Breast epithelium (tissue), 4 donors: Measurements from ENCODE around the gene SDSL. TPM values are rescaled to one million over a fixed set of nuclear protein-coding genes. Genes with fewer than 3 reads are reported as not detected.

Experiments
- DNase-seq, 2 donors: peaks; one replicate each; pipeline ENCODE4 v3.0.0-alpha.2; 2019; ENCODE audit warnings: low spot score in 2 of 2
- H3K27ac ChIP-seq, 2 donors: fragments of 200-600 bp; sonication (generic) in 1 of 2; one replicate each; pipeline ENCODE4 v1.5.1; 2016 to 2019; ENCODE audit warnings: mild to moderate bottlenecking in 1 of 2
- H3K27me3 ChIP-seq, 2 donors: fragments of 200-600 bp; sonication (generic) in 1 of 2; one replicate each; pipeline versions ENCODE4 v1.5.1 to v1.6.0; 2017 to 2019; ENCODE audit warnings: control low read depth in 1 of 2, mild to moderate bottlenecking in 1 of 2
- H3K36me3 ChIP-seq: fragments of 200-600 bp; one replicate; pipeline ENCODE4 v1.5.1; 2019
- H3K4me1 ChIP-seq, 2 donors: fragments of 200-600 bp; sonication (generic); one replicate each; pipeline ENCODE4 v1.5.1; 2016 to 2019; ENCODE audit warnings: control low read depth in 1 of 2
- H3K4me3 ChIP-seq, 3 donors: fragments of 200-600 bp; sonication (generic); 1 replicate in 2 of 3; 2 replicates in 1 of 3; pipeline ENCODE4 v1.5.1; 2016 to 2019; ENCODE audit warnings: mild to moderate bottlenecking in 3 of 3, moderate library complexity in 2 of 3
- H3K9me3 ChIP-seq, 2 donors: fragments of 200-600 bp; sonication (generic) in 1 of 2; one replicate each; pipeline ENCODE4 v1.5.1; 2016 to 2019; ENCODE audit warnings: control low read depth in 1 of 2
- POLR2A ChIP-seq: fragments of 450-650 bp; IDR thresholded peaks from one replicate; pipeline ENCODE4 v1.6.1; 2016; ENCODE audit warnings: antibody characterized with exemption, mild to moderate bottlenecking, moderate library complexity
- POLR2AphosphoS5 ChIP-seq, 3 donors: sonication (generic); formaldehyde crosslinking; IDR thresholded peaks; one replicate each; pipeline ENCODE4 v1.6.1; 2017; ENCODE audit warnings: antibody characterized with exemption in 3 of 3
- intact Hi-C: fragments of 100-400 bp; cut with DNase I; formaldehyde crosslinking; loops from one replicate; pipeline ENCODE4 v1.15.1; 2023; ENCODE audit warnings: low total_unique reads
- total RNA-seq, 3 donors: library from RNA; depleted of rRNA; stranded (reverse); fragments of >200 nt; gene quantifications; one replicate each; pipeline ENCODE4 v1.1.0, GENCODE V29; 2016
- TF ChIP-seq, protein P1 (sequence below), 3 donors: fragments of 450-650 bp; IDR thresholded peaks; one replicate each; pipeline ENCODE4 v1.5.1; 2016 to 2017; ENCODE audit warnings: antibody characterized with exemption in 3 of 3, mild to moderate bottlenecking in 3 of 3, moderate library complexity in 3 of 3

The SDSL gene
- total RNA-seq, 3 donors from 2014 or later = 4.6 to 4.9 (median 4.8) TPM

GRCh38 chr12:113475451-113476175, 53.4 kb downstream of the SDSL start:
- H3K27me3 ChIP-seq = peaks cover 7 to 98% of the 10 kb centered on the region in 2 donors
- intact Hi-C loops = no loop called here
- TF ChIP-seq POLR2AphosphoS5 (IDR thresholded peaks at IDR 0.05) = no peak

GRCh38 chr12:113476176-113476986, 54.2 kb downstream of the SDSL start:
- no peaks in the 10 kb centered on the region for H3K9me3 ChIP-seq
- H3K27me3 ChIP-seq = peaks cover 7 to 98% of the 10 kb centered on the region in 2 donors
- TF ChIP-seq POLR2AphosphoS5 (IDR thresholded peaks at IDR 0.05) (no peak), POLR2A (no peak)
- TF ChIP-seq, protein P1, sequence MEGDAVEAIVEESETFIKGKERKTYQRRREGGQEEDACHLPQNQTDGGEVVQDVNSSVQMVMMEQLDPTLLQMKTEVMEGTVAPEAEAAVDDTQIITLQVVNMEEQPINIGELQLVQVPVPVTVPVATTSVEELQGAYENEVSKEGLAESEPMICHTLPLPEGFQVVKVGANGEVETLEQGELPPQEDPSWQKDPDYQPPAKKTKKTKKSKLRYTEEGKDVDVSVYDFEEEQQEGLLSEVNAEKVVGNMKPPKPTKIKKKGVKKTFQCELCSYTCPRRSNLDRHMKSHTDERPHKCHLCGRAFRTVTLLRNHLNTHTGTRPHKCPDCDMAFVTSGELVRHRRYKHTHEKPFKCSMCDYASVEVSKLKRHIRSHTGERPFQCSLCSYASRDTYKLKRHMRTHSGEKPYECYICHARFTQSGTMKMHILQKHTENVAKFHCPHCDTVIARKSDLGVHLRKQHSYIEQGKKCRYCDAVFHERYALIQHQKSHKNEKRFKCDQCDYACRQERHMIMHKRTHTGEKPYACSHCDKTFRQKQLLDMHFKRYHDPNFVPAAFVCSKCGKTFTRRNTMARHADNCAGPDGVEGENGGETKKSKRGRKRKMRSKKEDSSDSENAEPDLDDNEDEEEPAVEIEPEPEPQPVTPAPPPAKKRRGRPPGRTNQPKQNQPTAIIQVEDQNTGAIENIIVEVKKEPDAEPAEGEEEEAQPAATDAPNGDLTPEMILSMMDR (IDR thresholded peaks at IDR 0.05) = no peak
- no peaks in the 10 kb centered on the region for H3K4me1 ChIP-seq
- no peaks in the 10 kb centered on the region for H3K36me3 ChIP-seq
- no peak for DNase-seq
- no peak overlapping the region for H3K4me3 ChIP-seq
- intact Hi-C loops = no loop called here
- H3K27ac ChIP-seq = no peak overlapping the region

More at GRCh38 chr12:113475451-113476175, 53.4 kb downstream of the SDSL start:
- Histone ChIP-seq H3K4me3 (no peak overlapping the region), H3K27ac (no peak overlapping the region), H3K4me1 (no peaks in the 10 kb centered on the region), H3K36me3 (no peaks in the 10 kb centered on the region), H3K9me3 (no peaks in the 10 kb centered on the region)
- no peak for DNase-seq

DNA sequence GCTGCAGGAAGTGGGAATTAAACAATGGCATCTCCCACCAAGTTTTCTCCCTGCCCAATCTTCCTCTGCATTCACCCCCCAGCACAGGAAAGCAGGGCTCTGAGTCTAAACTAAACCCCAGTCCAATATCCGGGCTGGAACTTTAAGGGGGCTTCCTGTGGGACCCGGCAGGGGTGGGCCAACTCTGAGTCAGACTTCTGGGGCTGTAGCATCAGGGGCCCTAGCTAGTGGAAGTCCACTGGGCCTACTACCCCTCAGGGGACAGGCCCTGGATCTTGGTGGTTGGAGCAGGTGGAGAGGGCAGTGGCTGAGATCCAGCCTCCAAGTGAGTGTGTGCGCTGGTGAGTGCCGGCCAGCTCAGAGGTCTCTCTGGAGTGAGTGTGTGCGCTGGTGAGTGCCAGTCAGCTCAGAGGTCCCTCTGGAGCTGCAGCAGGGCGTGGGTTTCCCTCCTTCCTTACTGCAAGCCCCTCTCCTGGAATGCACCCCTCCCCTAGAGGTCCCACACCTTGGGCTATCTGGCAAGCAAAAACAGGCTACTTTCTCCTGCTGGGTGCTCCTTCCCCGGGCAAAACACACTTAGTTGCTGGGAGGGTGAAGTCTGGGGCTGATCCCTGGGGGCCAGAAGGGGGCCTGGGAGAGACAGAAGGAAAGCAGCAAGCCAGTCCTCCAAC, 55.1 kb downstream of the SDSL start:
- H3K27me3 ChIP-seq = peaks cover 7 to 97% of the 10 kb centered on the region in 2 donors
- no peak for DNase-seq
- H3K27ac ChIP-seq = no peak overlapping the region
- H3K4me3 ChIP-seq = no peak overlapping the region
- no peak for TF ChIP-seq POLR2AphosphoS5 (IDR thresholded peaks at IDR 0.05)
- no peaks in the 10 kb centered on the region for H3K4me1 ChIP-seq
- intact Hi-C loops = no loop called here
- H3K36me3 ChIP-seq = no peaks in the 10 kb centered on the region
- no peaks in the 10 kb centered on the region for H3K9me3 ChIP-seq

DNA sequence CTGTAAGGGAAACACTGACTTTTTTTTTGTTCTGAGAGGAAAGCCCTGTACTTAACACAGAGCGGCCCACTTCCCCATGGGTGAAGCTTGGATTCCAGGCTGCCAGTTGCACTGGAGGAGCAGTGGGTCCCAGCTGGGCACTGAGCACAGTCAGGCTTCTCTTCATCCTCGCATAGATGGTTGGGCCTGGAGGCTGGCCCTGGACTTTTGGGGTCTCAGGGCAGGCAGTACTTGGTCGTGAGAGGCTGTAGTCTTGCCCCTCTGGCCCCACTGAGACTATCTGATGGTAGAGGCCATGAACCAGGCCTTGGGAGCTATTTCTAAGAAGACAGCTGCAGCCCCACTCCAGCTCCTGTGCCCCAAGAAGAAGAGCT, 55.6 kb downstream of the SDSL start:
- DNase-seq = no peak
- no peak overlapping the region for H3K4me3 ChIP-seq
- H3K27ac ChIP-seq = no peak overlapping the region
- no peak for TF ChIP-seq POLR2A
- TF ChIP-seq POLR2AphosphoS5 (IDR thresholded peaks at IDR 0.05) = no peak
- TF ChIP-seq, protein P1 (IDR thresholded peaks at IDR 0.05) = no peak
- H3K27me3 ChIP-seq = peaks cover 7 to 97% of the 10 kb centered on the region in 2 donors
- intact Hi-C loops = no loop called here
- H3K9me3 ChIP-seq = no peaks in the 10 kb centered on the region
- H3K4me1 ChIP-seq = no peaks in the 10 kb centered on the region
- no peaks in the 10 kb centered on the region for H3K36me3 ChIP-seq

GRCh38 chr12:113478351-113479011, 56.3 kb downstream of the SDSL start:
- H3K27me3 ChIP-seq = peaks cover 7 to 97% of the 10 kb centered on the region in 2 donors
- H3K4me1 ChIP-seq = no peaks in the 10 kb centered on the region
- H3K36me3 ChIP-seq = no peaks in the 10 kb centered on the region
- H3K9me3 ChIP-seq = no peaks in the 10 kb centered on the region
- TF ChIP-seq POLR2A = no peak
- TF ChIP-seq, protein P1 (IDR thresholded peaks at IDR 0.05) = no peak
- TF ChIP-seq POLR2AphosphoS5 (IDR thresholded peaks at IDR 0.05) = no peak
- intact Hi-C loops = no loop called here
- DNase-seq = no peak
- H3K4me3 ChIP-seq = no peak overlapping the region
- H3K27ac ChIP-seq = no peak overlapping the region
